SK-N-SH treated with all-trans-retinoic acid at 6 μM for 48 hours (cell line): ENCODE results near the gene EGFL7.

Source experiments
- CREB5 ChIP-seq: fragments of 250-450 bp; sonication (Bioruptor Pico); IDR thresholded peaks from 2 replicates; pipeline ENCODE4 v1.5.1; 2020; ENCODE audit warnings: low read depth, mild to moderate bottlenecking, moderate library complexity
- GLIS3 ChIP-seq: fragments of 250-450 bp; sonication (Bioruptor Pico); IDR thresholded peaks from 2 replicates; pipeline ENCODE4 v1.5.0; 2020; ENCODE audit warnings: mild to moderate bottlenecking, moderate library complexity
- ZC3H10 ChIP-seq: fragments of 250-450 bp; sonication (Bioruptor Pico); IDR thresholded peaks from 2 replicates; pipeline ENCODE4 v1.5.1; 2021; ENCODE audit warnings: mild to moderate bottlenecking, moderate library complexity
- ZFP30 ChIP-seq: fragments of 450-650 bp; formaldehyde crosslinking; IDR thresholded peaks from 2 replicates; pipeline ENCODE4 v1.5.0; 2022; ENCODE audit warnings: mild to moderate bottlenecking, moderate library complexity

GRCh38 chr9:136628268-136628667 lies 34.4 kb upstream of the EGFL7 start:
- TF ChIP-seq ZFP30 (CRISPR knock-in tag) (no peak), CREB5 (CRISPR knock-in tag) (no peak), ZC3H10 (CRISPR knock-in tag) (no peak), GLIS3 (CRISPR knock-in tag) (no peak)
